Mammary epithelial cell (primary cell): ENCODE results near the gene NISCH.
"Not testable (repeated sequence)": the region's sequence is repeated elsewhere in the genome, so short reads cannot be mapped to it uniquely, and the experiment has no call there.

Source experiments
- CTCF ChIP-seq, 2 donors: IDR thresholded peaks in 1 of 2; conservative IDR thresholded peaks in 1 of 2; 2 replicates each; pipeline ENCODE4 v1.5.1; 2011 to 2012; ENCODE audit warnings: inconsistent platforms in 2 of 2, low read length in 2 of 2, mild to moderate bottlenecking in 2 of 2, control low read depth in 1 of 2, low read depth in 1 of 2; ENCODE audit not compliant: insufficient read depth in 1 of 2; ENCODE audit errors: extremely low read depth in 1 of 2
- EZH2 ChIP-seq: IDR thresholded peaks from 2 replicates; pipeline ENCODE4 v1.6.1; 2012; ENCODE audit warnings: low read length, inconsistent platforms, borderline replicate concordance

DNA sequence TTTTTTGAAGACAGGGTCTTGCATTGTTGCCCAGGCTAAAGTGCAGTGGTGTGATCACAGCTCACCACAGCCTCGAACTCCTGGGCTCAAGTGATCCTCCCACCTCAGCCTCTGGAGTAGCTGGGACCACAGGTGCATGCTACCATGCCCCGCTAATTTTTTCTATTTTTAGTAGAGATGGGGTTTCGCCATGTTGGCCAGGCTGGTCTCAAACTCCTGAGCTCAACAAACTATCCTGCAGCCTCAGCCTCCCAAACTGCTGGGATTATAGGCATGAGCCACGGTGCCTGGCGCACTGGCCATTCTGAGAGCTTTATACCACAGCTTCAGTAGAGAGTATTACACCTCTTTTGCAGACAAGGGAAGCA lies 71.3 kb downstream of the NISCH start:
- TF ChIP-seq EZH2; CTCF (conservative IDR thresholded peaks at IDR 0.05 in 1 of 2, IDR thresholded peaks at IDR 0.05 in 1 of 2; ENCODE audit: extremely low read depth in 1 of 2, insufficient read depth in 1 of 2, low read depth in 1 of 2, low read length in 2 of 2): not testable (repeated sequence)
